Loucy (cell line): ENCODE measurements around the gene WWC1.

Experiments used
- EZH2phosphoT487 ChIP-seq: fragments of 200-600 bp; IDR thresholded peaks from 2 replicates; pipeline ENCODE4 v1.6.1; 2018; ENCODE audit warnings: antibody characterized with exemption, mild to moderate bottlenecking, moderate library complexity, borderline replicate concordance
- TF ChIP-seq, protein P1 (sequence below): fragments of 200-600 bp; sonication (generic); conservative IDR thresholded peaks from 2 replicates; pipeline ENCODE4 v1.5.1; 2014; ENCODE audit warnings: mild to moderate bottlenecking, antibody characterized with exemption, low read length

DNA sequence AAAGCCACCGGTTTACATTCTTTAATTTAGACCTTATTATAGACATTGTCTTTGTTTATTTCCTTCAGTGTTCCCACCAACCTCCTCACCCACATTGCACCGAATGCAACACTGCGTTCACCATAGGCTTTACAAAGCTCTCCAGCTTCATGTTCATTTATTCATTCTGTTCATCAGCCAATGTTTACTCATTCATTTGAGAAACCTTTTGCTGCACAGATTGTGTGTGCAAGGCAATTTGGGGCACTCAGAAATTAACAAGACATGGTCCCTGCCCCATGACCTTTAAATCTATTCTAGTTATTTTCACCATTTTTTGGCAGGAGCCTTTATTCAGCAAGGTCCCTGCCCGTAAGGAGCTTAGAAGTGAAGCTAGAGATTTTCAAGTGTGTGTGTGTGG is 124.0 kb downstream of the WWC1 start:
- TF ChIP-seq, protein P1, sequence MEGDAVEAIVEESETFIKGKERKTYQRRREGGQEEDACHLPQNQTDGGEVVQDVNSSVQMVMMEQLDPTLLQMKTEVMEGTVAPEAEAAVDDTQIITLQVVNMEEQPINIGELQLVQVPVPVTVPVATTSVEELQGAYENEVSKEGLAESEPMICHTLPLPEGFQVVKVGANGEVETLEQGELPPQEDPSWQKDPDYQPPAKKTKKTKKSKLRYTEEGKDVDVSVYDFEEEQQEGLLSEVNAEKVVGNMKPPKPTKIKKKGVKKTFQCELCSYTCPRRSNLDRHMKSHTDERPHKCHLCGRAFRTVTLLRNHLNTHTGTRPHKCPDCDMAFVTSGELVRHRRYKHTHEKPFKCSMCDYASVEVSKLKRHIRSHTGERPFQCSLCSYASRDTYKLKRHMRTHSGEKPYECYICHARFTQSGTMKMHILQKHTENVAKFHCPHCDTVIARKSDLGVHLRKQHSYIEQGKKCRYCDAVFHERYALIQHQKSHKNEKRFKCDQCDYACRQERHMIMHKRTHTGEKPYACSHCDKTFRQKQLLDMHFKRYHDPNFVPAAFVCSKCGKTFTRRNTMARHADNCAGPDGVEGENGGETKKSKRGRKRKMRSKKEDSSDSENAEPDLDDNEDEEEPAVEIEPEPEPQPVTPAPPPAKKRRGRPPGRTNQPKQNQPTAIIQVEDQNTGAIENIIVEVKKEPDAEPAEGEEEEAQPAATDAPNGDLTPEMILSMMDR, result no peak
- TF ChIP-seq EZH2phosphoT487, result no peak
